HG03045 (cell line): ENCODE measurements around the gene C1QTNF8.

Experiments used
- ATAC-seq: cut with Tn5 transposase; IDR thresholded peaks from one replicate; pipeline ENCODE4 v1.9.1; 2021; ENCODE audit warnings: mild to moderate bottlenecking, moderate library complexity; ENCODE audit not compliant: unreplicated experiment

Gene C1QTNF8

GRCh38 chr16:1066584-1067172, 29.4 kb downstream of the C1QTNF8 start:
- no peak for ATAC-seq

GRCh38 chr16:1065469-1066128, 30.4 kb downstream of the C1QTNF8 start:
- no peak for ATAC-seq

GRCh38 chr16:1063728-1064127, 32.3 kb downstream of the C1QTNF8 start:
- no peak for ATAC-seq

GRCh38 chr16:1062895-1063294, 33.1 kb downstream of the C1QTNF8 start:
- ATAC-seq: no peak

GRCh38 chr16:1061769-1062505, 34.1 kb downstream of the C1QTNF8 start:
- no peak for ATAC-seq

GRCh38 chr16:1060416-1061340, 35.4 kb downstream of the C1QTNF8 start:
- no peak for ATAC-seq

- no peak for ATAC-seq
Observed at GRCh38 chr16:1059310-1059709, 36.7 kb downstream of the C1QTNF8 start.

GRCh38 chr16:1058216-1058615, 37.8 kb downstream of the C1QTNF8 start:
- ATAC-seq: no peak

- no peak for ATAC-seq
Observed at GRCh38 chr16:1057252-1057932, 38.7 kb downstream of the C1QTNF8 start.

GRCh38 chr16:1056196-1056595, 39.8 kb downstream of the C1QTNF8 start:
- no peak for ATAC-seq

- ATAC-seq: no peak
Observed at GRCh38 chr16:1055557-1055924, 40.5 kb downstream of the C1QTNF8 start.

- no peak for ATAC-seq
Observed at GRCh38 chr16:1054660-1055556, 41.1 kb downstream of the C1QTNF8 start.

- no peak for ATAC-seq
Observed at GRCh38 chr16:1053700-1054368, 42.2 kb downstream of the C1QTNF8 start.

GRCh38 chr16:1053121-1053521, 42.9 kb downstream of the C1QTNF8 start:
- no peak for ATAC-seq

- no peak for ATAC-seq
Observed at GRCh38 chr16:1052721-1053120, 43.3 kb downstream of the C1QTNF8 start.

- no peak for ATAC-seq
Observed at GRCh38 chr16:1051446-1051845, 44.6 kb downstream of the C1QTNF8 start.

- ATAC-seq: no peak
Observed at GRCh38 chr16:1050921-1051320, 45.1 kb downstream of the C1QTNF8 start.

GRCh38 chr16:1050516-1050915, 45.5 kb downstream of the C1QTNF8 start:
- ATAC-seq: no peak

- no peak for ATAC-seq
Observed at GRCh38 chr16:1049976-1050247, 46.1 kb downstream of the C1QTNF8 start.
